ENCODE measurements around the gene MCM9. TPM values are rescaled to one million over a fixed set of nuclear protein-coding genes. Genes with fewer than 3 reads are reported as not detected.

Gene MCM9
- total and polyA plus RNA-seq, 2 of the 13 experiments (the other 11 are each of a cell fraction or from before 2014, with no cell fraction given), result 3.8 to 17.2 TPM

DNA sequence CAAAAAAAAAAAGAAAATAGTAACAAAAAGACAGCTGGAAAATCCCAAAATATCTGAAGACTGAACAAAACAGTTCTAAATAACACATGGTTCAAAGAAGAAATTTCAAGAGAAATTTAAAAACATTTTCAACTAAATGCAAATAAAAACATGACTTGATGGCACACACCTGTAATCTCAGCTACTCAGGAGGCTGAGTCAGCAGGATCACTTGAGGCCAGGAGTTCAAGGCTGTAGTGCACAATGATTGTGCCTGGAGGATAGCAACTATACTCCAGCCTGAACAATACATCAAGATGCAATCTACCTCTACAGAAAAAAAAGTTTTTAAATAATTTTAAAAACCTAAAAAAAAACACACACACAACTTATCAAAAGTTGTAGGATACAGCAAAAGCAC, 62.6 kb downstream of the MCM9 start:
- H4K20me1 ChIP-seq (ENCODE audit: insufficient read depth, low read length), result no peaks in the 10 kb centered on the region
- peaks cover 13% of the 10 kb centered on the region; the same call in 1 of the 2 replicates for H3K4me1 ChIP-seq (ENCODE audit: insufficient read depth, low read length)
- intact Hi-C loops (cut with micrococcal nuclease; ENCODE audit: unreplicated experiment) (no loop called here), in situ Hi-C loops (cut with HindIII; ENCODE audit: extremely low pct_ligation_motif_present, low pct_unique_long_range_greater_than_20kb) (no loop called here)
- no peaks in the 10 kb centered on the region for H3K36me3 ChIP-seq (replicated peaks in 1 of 2; ENCODE audit: control insufficient read depth in 1 of 2, insufficient read depth in 2 of 2, low read length in 2 of 2)
- DNase-seq (ENCODE audit: low spot score) (no peak), ATAC-seq (no peak), FAIRE-seq (no peak)
- no peak overlapping the region for H2AFZ ChIP-seq (ENCODE audit: low read length)
- H3K27me3 ChIP-seq (ENCODE audit: control insufficient read depth in 1 of 2, insufficient read depth in 2 of 2, low read length in 2 of 2), result no peaks in the 10 kb centered on the region
- no peak overlapping the region for H3K9ac ChIP-seq (ENCODE audit: insufficient read depth, low read depth, low read length)
- no peaks in the 10 kb centered on the region for H3K9me3 ChIP-seq (ENCODE audit: low read length)
- no peaks in the 10 kb centered on the region for H3K79me2 ChIP-seq (ENCODE audit: insufficient read depth, low read length)
- H3K27ac ChIP-seq (ENCODE audit: extremely low read length, insufficient read depth, low read length), result no peak overlapping the region
- no peak overlapping the region for H3K4me3 ChIP-seq (replicated peaks in 1 of 3; ENCODE audit: insufficient read depth in 1 of 3, low read depth in 2 of 3, low read length in 3 of 3)
- ChIA-PET POLR2A (no interaction called here), CTCF (ENCODE audit: low intra/inter-chr PET ratio, low total read pairs) (no interaction called here)
- BruUV-seq (replicated peaks), result no TSS peak
- H3K4me2 ChIP-seq (ENCODE audit: low read depth, low read length), result no peak overlapping the region
- TF ChIP-seq MAFK (conservative IDR thresholded peaks at IDR 0.05 in 1 of 2, IDR thresholded peaks at IDR 0.05 in 1 of 2; ENCODE audit: low read length in 2 of 2) (peak; percentile 48 to 72), ZNF329 (CRISPR knock-in tag; IDR thresholded peaks at IDR 0.05; ENCODE audit: low read depth) (no peak), KLF9 (CRISPR knock-in tag; IDR thresholded peaks at IDR 0.05; ENCODE audit: low read depth) (no peak), MLLT10 (CRISPR knock-in tag; IDR thresholded peaks at IDR 0.05) (no peak), GFI1 (CRISPR knock-in tag; IDR thresholded peaks at IDR 0.05; ENCODE audit: borderline replicate concordance) (no peak), SALL1 (CRISPR knock-in tag; IDR thresholded peaks at IDR 0.05) (no peak), SRSF4 (IDR thresholded peaks at IDR 0.05; ENCODE audit: low read depth, low read length, poor library complexity, severe bottlenecking) (no peak), YY1 (IDR thresholded peaks at IDR 0.05; ENCODE audit: insufficient read depth, insufficient replicate concordance, low read depth, low read length) (no peak), ZNF441 (CRISPR knock-in tag; IDR thresholded peaks at IDR 0.05; ENCODE audit: borderline replicate concordance) (no peak), RFXAP (CRISPR knock-in tag; IDR thresholded peaks at IDR 0.05; ENCODE audit: borderline replicate concordance) (no peak), MAFF (IDR thresholded peaks at IDR 0.05; ENCODE audit: low read depth, low read length) (peak; percentile 48; the same call in 1 of the 2 replicates), REPIN1 (CRISPR knock-in tag; IDR thresholded peaks at IDR 0.05; ENCODE audit: borderline replicate concordance, low read depth) (no peak), KLF13 (CRISPR knock-in tag; IDR thresholded peaks at IDR 0.05) (no peak)
